ENCODE results near the gene MYO1D.

GRCh38 chr17:32481193-32481592 lies 395.7 kb downstream of the MYO1D start:
- TF ChIP-seq YY1 (IDR thresholded peaks at IDR 0.05; ENCODE audit: low read depth) (no peak), EGR1 (IDR thresholded peaks at IDR 0.05) (no peak), TAF1 (IDR thresholded peaks at IDR 0.05; ENCODE audit: low read depth) (no peak), REST (IDR thresholded peaks at IDR 0.05; ENCODE audit: low read depth) (no peak), CEBPB (IDR thresholded peaks at IDR 0.05) (no peak), EP300 (IDR thresholded peaks at IDR 0.05; ENCODE audit: borderline replicate concordance) (no peak)

Measured in Ishikawa (cell line).